Activated naive CD4-positive, alpha-beta T cell treated with anti-CD3 and anti-CD28 coated beads, Interleukin-2, amount 50 U/mL, for 24 hours (primary cell): ENCODE measurements around the gene PSMA8.
"Not testable (repeated sequence)": the region's sequence is repeated elsewhere in the genome, so short reads cannot be mapped to it uniquely, and the experiment has no call there.

Experiments
- H3K27ac Mint-ChIP-seq: one replicate; pipeline ENCODE4 v1.8.0; 2021; ENCODE audit warnings: mild to moderate bottlenecking, mixed read lengths
- H3K27me3 Mint-ChIP-seq: one replicate; pipeline ENCODE4 v1.8.0; 2021; ENCODE audit warnings: mixed read lengths
- H3K36me3 Mint-ChIP-seq: one replicate; pipeline ENCODE4 v1.8.0; 2021; ENCODE audit warnings: mixed read lengths
- H3K4me1 Mint-ChIP-seq: one replicate; pipeline ENCODE4 v1.8.0; 2021; ENCODE audit warnings: mixed read lengths
- H3K4me3 Mint-ChIP-seq: one replicate; pipeline ENCODE4 v1.8.0; 2021; ENCODE audit warnings: mild to moderate bottlenecking, mixed read lengths
- H3K9me3 Mint-ChIP-seq: one replicate; pipeline ENCODE4 v1.8.0; 2021; ENCODE audit warnings: mixed read lengths

PSMA8 gene

GRCh38 chr18:26133652-26134051, at the start of gene PSMA8:
Gene PSMA8, plus strand, starts transcription at chr18:26133869. Its CDS starts 97 bp downstream, at chr18:26133966.
- peaks cover 5% of the 10 kb centered on the region for H3K9me3 Mint-ChIP-seq
- peak within 1 kb of the TSS; percentile 76 for H3K27ac Mint-ChIP-seq
- H3K4me3 Mint-ChIP-seq: peak within 1 kb of the TSS; percentile 82
- no peaks in the 10 kb centered on the region for H3K36me3 Mint-ChIP-seq
- peaks cover 3% of the 10 kb centered on the region for H3K4me1 Mint-ChIP-seq
- no peaks in the 10 kb centered on the region for H3K27me3 Mint-ChIP-seq

- Mint-ChIP-seq H3K4me1 (peaks cover 65% of the 10 kb centered on the region), H3K36me3 (peaks cover 17% of the 10 kb centered on the region), H3K27me3 (no peaks in the 10 kb centered on the region), H3K4me3 (no peak overlapping the region), H3K9me3 (no peaks in the 10 kb centered on the region), H3K27ac (no peak overlapping the region)
Measured at GRCh38 chr18:26085056-26085455, 48.6 kb upstream of the PSMA8 start.

- H3K9me3 Mint-ChIP-seq: no peaks in the 10 kb centered on the region
- H3K4me3 Mint-ChIP-seq: no peak overlapping the region
- H3K36me3 Mint-ChIP-seq: peaks cover 17% of the 10 kb centered on the region
- no peaks in the 10 kb centered on the region for H3K27me3 Mint-ChIP-seq
- H3K27ac Mint-ChIP-seq: peak overlapping the region; percentile 32
- H3K4me1 Mint-ChIP-seq: peaks cover 64% of the 10 kb centered on the region
Measured at GRCh38 chr18:26086959-26087358, 46.7 kb upstream of the PSMA8 start.

GRCh38 chr18:26088487-26088886, 45.2 kb upstream of the PSMA8 start:
- H3K4me3 Mint-ChIP-seq: peak overlapping the region; percentile 95
- peaks cover 17% of the 10 kb centered on the region for H3K36me3 Mint-ChIP-seq
- no peaks in the 10 kb centered on the region for H3K9me3 Mint-ChIP-seq
- H3K27ac Mint-ChIP-seq: peak overlapping the region; percentile 46
- peaks cover 60% of the 10 kb centered on the region for H3K4me1 Mint-ChIP-seq
- H3K27me3 Mint-ChIP-seq: no peaks in the 10 kb centered on the region

- H3K9me3 Mint-ChIP-seq: no peaks in the 10 kb centered on the region
- peaks cover 12% of the 10 kb centered on the region for H3K36me3 Mint-ChIP-seq
- peaks cover 52% of the 10 kb centered on the region for H3K4me1 Mint-ChIP-seq
- no peaks in the 10 kb centered on the region for H3K27me3 Mint-ChIP-seq
- H3K27ac Mint-ChIP-seq: peak overlapping the region; percentile 98
- H3K4me3 Mint-ChIP-seq: peak overlapping the region; percentile 95
Measured at GRCh38 chr18:26089293-26090129, 44.2 kb upstream of the PSMA8 start.

- H3K9me3 Mint-ChIP-seq: no peaks in the 10 kb centered on the region
- H3K4me3 Mint-ChIP-seq: peak within 1 kb of the TSS; percentile 95
- peaks cover 45% of the 10 kb centered on the region for H3K4me1 Mint-ChIP-seq
- H3K27me3 Mint-ChIP-seq: no peaks in the 10 kb centered on the region
- H3K27ac Mint-ChIP-seq: peak within 1 kb of the TSS; percentile 98
- peaks cover 9% of the 10 kb centered on the region for H3K36me3 Mint-ChIP-seq
Measured at GRCh38 chr18:26090130-26091046, 43.3 kb upstream of the PSMA8 start, which contains the start of gene SS18. Gene SS18, minus strand, starts transcription at chr18:26090613. Its CDS starts 44 bp downstream, at chr18:26090569.

GRCh38 chr18:26091047-26091630, 42.5 kb upstream of the PSMA8 start:
- Mint-ChIP-seq H3K36me3 (peaks cover 7% of the 10 kb centered on the region), H3K4me1 (peaks cover 38% of the 10 kb centered on the region), H3K4me3 (peak overlapping the region; percentile 95), H3K9me3 (no peaks in the 10 kb centered on the region), H3K27ac (peak overlapping the region; percentile 98), H3K27me3 (no peaks in the 10 kb centered on the region)

- Mint-ChIP-seq H3K36me3 (peaks cover 3% of the 10 kb centered on the region), H3K27ac (no peak overlapping the region), H3K4me1 (no peaks in the 10 kb centered on the region), H3K9me3 (no peaks in the 10 kb centered on the region), H3K27me3 (no peaks in the 10 kb centered on the region), H3K4me3 (no peak overlapping the region)
Measured at GRCh38 chr18:26096852-26097251, 36.8 kb upstream of the PSMA8 start.

GRCh38 chr18:26097563-26097962, 36.1 kb upstream of the PSMA8 start:
- Mint-ChIP-seq H3K9me3 (no peaks in the 10 kb centered on the region), H3K4me3 (no peak overlapping the region), H3K27ac (no peak overlapping the region)

GRCh38 chr18:26103579-26103978, 30.1 kb upstream of the PSMA8 start:
- H3K27ac Mint-ChIP-seq: no peak overlapping the region
- no peaks in the 10 kb centered on the region for H3K27me3 Mint-ChIP-seq
- no peak overlapping the region for H3K4me3 Mint-ChIP-seq
- no peaks in the 10 kb centered on the region for H3K4me1 Mint-ChIP-seq
- no peaks in the 10 kb centered on the region for H3K9me3 Mint-ChIP-seq
- H3K36me3 Mint-ChIP-seq: no peaks in the 10 kb centered on the region

More at GRCh38 chr18:26097563-26097962, 36.1 kb upstream of the PSMA8 start:
- H3K36me3 Mint-ChIP-seq: peaks cover 3% of the 10 kb centered on the region
- no peaks in the 10 kb centered on the region for H3K27me3 Mint-ChIP-seq
- H3K4me1 Mint-ChIP-seq: no peaks in the 10 kb centered on the region

- Mint-ChIP-seq H3K4me1 (no peaks in the 10 kb centered on the region), H3K36me3 (no peaks in the 10 kb centered on the region), H3K27me3 (no peaks in the 10 kb centered on the region), H3K9me3 (no peaks in the 10 kb centered on the region), H3K4me3 (no peak overlapping the region), H3K27ac (no peak overlapping the region)
Measured at GRCh38 chr18:26104035-26104434, 29.6 kb upstream of the PSMA8 start.

- Mint-ChIP-seq H3K9me3 (peaks cover 9% of the 10 kb centered on the region), H3K4me1 (no peaks in the 10 kb centered on the region), H3K27ac (peak overlapping the region; percentile 42), H3K36me3 (peaks cover 2% of the 10 kb centered on the region), H3K4me3 (no peak overlapping the region), H3K27me3 (peaks cover 7% of the 10 kb centered on the region)
Measured at GRCh38 chr18:26119246-26119645, 14.4 kb upstream of the PSMA8 start.

- Mint-ChIP-seq H3K36me3 (peaks cover 2% of the 10 kb centered on the region), H3K4me3 (no peak overlapping the region), H3K27ac (no peak overlapping the region), H3K9me3 (peaks cover 9% of the 10 kb centered on the region), H3K4me1 (no peaks in the 10 kb centered on the region), H3K27me3 (peaks cover 7% of the 10 kb centered on the region)
Measured at GRCh38 chr18:26121476-26121875, 12.2 kb upstream of the PSMA8 start.

GRCh38 chr18:26121994-26122393, 11.7 kb upstream of the PSMA8 start:
- H3K4me3 Mint-ChIP-seq, H3K4me1 Mint-ChIP-seq, H3K27me3 Mint-ChIP-seq, H3K27ac Mint-ChIP-seq, H3K36me3 Mint-ChIP-seq, H3K9me3 Mint-ChIP-seq: not testable (repeated sequence)

- H3K9me3 Mint-ChIP-seq: peaks cover 13% of the 10 kb centered on the region
- H3K36me3 Mint-ChIP-seq: peaks cover 2% of the 10 kb centered on the region
- no peak overlapping the region for H3K4me3 Mint-ChIP-seq
- no peaks in the 10 kb centered on the region for H3K27me3 Mint-ChIP-seq
- peaks cover 3% of the 10 kb centered on the region for H3K4me1 Mint-ChIP-seq
- H3K27ac Mint-ChIP-seq: no peak overlapping the region
Measured at GRCh38 chr18:26127786-26128185, 5.9 kb upstream of the PSMA8 start.
